Erythroblast (primary cell): ENCODE measurements around the gene HARS2.
"Not testable (repeated sequence)": the region's sequence is repeated elsewhere in the genome, so short reads cannot be mapped to it uniquely, and the experiment has no call there.

Experiments
- DNase-seq, 2 experiments: peaks; one replicate each; lab custom pipeline; 2025; lab: John Stamatoyannopoulos, UW
- GATA1 ChIP-seq: IDR thresholded peaks from 2 replicates; pipeline ENCODE4 v1.6.1; 2011; ENCODE audit warnings: low read depth, mild to moderate bottlenecking, control low read depth, low read length, moderate library complexity
- POLR2A ChIP-seq: IDR thresholded peaks from 2 replicates; pipeline ENCODE4 v1.6.1; 2011; ENCODE audit warnings: mild to moderate bottlenecking, low read length

Gene HARS2

DNA sequence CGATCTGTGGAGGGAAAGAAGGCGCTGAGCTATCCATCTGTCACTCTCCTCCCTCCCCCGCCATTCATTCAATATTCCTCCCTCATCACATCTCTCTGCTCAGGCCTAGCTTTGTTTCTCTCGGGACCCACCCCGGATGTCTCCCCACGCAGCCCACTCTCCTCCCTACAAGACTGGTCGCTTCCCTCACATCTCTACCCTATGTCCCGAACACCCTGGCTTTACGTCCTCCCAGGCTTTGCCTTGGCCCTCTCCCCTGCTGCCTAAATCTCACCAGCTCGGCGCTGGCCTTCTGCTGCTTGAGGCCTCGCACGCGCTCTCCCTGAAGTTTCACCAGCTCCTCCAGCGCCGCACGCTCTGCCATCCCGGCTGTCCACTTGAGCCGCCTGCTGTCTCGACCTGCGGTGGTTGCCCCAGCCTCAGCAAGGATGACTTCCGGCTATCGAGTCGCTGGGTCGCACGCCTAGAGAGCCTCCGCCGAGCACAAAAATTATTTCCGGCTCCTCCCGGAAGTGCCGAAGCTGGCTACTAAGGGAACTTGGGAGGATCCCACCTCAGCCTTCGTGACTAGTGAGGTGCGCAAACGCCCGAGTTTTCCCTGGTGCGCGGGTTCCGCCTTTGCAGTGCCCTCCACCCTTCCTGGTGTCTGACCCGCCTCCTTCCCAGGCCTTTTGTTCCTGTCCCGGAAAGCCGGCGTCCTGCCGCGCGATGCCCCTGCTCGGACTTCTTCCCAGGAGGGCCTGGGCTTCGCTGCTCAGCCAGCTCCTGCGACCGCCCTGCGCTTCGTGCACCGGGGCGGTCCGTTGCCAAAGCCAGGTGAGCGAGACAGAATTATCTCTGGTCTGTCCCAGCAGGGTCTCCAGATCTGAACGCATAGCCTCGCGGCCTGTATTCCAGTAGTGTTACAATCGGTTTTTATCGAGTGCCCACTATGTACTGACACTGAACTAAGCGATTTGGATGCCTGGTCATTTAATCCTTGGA, at the start of gene HARS2, which contains the start of gene HARS1:
Gene HARS2, plus strand, starts transcription at position 515 of the 984 bp plus-strand sequence. Its CDS starts 194 bp downstream, at position 709.
Gene HARS1, minus strand, starts transcription at position 430 of the 984 bp plus-strand sequence. Its CDS starts 66 bp downstream, at position 364.
- peak; percentile 94 for DNase-seq
- TF ChIP-seq GATA1 = no peak
- TF ChIP-seq POLR2A = peak; percentile 92

GRCh38 chr5:140641716-140642115, 49.5 kb upstream of the HARS2 start:
- no peak for TF ChIP-seq POLR2A
- DNase-seq = no peak

DNA sequence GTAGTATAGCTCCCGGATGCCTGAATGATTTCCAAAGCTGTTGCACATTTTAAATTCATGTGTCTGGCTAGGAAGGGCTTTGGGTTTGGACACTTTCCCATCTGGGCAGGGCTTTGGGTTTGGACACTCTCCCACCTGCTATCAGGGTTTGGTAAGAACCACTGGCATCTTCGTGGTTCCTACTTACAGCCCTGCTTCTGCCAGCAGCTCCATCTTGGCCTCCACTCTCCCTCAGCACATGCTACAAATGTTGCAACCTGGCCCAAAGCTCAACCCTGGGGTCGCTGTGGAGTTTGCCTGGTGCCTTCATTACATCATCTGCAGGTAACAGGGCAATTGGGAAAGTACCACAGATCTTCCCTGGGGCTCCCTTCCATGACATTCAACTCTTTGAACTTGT, 48.5 kb upstream of the HARS2 start:
- TF ChIP-seq GATA1 (no peak), POLR2A (no peak)
- no peak for DNase-seq

DNA sequence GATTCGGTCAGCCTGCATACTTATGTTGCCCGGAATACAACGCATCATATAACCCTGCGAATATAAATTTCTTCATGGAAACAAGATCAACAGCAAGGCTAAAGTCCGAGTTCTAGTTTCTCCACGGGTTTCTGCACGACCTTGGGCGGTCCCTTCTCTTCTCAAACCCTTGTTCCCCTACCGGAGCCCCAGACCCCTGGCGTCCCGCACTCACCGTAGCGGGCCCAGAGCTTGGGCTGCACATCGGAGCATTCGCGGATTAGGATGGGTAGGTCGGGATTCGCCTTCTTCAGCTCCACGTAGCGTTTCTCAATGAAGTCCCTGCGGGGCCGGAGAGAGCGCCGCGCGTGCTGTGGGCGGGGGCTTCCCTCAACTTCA, 44.2 kb upstream of the HARS2 start:
- DNase-seq = no peak
- no peak for TF ChIP-seq GATA1
- no peak for TF ChIP-seq POLR2A

GRCh38 chr5:140658870-140659269, 32.4 kb upstream of the HARS2 start:
- no peak for DNase-seq

DNA sequence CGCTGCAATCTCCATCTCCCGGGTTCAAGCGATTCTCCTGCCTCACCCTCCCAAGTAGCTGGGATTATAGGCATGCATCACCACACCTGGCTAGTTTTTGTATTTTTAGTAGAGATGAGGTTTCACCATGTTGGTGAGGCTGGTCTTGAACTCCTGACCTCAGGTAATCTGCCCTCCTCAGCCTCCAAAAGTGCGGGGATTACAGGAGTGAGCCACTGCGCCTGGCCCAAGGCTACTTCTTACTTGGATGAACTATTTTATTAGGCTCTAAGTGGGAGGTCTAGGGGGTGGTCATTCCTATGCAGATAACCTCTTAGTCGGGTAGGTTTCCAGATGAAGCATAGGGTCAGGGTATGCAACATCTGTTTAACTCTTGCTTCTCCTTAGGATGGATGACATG, 30.9 kb upstream of the HARS2 start:
- DNase-seq = not testable (repeated sequence)

More at GRCh38 chr5:140658870-140659269, 32.4 kb upstream of the HARS2 start:
- TF ChIP-seq GATA1 (no peak), POLR2A (no peak)

DNA sequence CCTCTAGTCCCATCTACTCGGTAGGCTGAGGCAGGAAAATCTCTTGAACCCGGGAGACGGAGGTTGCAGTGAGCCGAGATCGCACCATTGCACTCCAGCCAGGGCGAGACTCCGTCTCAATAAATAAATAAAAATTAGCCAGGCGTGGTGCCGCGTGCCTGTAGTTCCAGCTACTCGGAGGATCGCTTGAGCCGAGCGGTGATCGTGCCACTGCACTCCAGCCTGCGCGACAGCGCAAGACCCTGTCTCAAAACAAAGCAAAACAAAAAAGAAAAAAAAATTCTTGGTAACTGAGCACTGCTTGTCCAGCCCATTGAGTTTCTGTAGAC, 27.3 kb upstream of the HARS2 start:
- no peak for DNase-seq
- TF ChIP-seq GATA1 (no peak), POLR2A (no peak)

DNA sequence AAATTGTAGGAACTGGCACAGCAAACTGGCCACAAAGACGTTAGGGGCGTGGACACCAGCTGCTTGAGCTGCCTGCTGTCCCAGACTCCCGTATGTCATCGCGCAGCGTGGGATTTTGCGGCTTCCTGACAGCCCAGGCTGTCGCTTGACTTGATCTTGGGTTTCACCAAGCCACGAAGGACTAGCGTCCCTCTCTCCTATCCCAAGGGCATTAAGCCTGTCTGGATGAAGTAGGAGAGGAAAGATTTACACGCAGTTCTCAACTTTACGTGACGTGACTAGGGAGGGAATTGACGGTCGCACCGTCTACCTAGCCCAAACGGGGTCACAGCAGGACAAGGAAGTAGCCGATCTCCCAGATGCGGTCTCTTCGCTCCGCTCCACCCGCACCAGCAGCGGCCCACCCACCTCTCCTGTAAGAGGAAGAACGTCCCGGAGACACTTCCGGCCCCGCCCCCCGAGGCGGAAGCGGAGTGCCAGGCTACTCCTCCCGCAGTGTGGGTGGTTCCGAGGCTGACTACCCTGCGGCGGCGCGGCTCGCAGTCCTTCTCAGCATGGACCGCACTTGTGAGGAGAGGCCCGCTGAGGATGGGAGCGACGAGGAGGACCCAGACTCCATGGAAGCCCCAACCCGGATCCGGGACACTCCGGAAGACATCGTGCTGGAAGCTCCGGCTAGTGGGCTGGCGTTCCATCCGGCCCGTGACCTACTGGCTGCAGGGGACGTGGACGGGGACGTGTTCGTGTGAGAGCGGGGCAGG, 26.7 kb upstream of the HARS2 start, which contains the start of gene WDR55:
Gene WDR55, plus strand, starts transcription at position 546 of the 761 bp plus-strand sequence. Its CDS starts 9 bp downstream, at position 555.
- DNase-seq = peak; percentile 95
- TF ChIP-seq POLR2A = peak; percentile 94
- TF ChIP-seq GATA1 = no peak

- not testable (repeated sequence) for DNase-seq
These were observed 20.2 kb upstream of the HARS2 start for GRCh38 chr5:140671035-140671434.

DNA sequence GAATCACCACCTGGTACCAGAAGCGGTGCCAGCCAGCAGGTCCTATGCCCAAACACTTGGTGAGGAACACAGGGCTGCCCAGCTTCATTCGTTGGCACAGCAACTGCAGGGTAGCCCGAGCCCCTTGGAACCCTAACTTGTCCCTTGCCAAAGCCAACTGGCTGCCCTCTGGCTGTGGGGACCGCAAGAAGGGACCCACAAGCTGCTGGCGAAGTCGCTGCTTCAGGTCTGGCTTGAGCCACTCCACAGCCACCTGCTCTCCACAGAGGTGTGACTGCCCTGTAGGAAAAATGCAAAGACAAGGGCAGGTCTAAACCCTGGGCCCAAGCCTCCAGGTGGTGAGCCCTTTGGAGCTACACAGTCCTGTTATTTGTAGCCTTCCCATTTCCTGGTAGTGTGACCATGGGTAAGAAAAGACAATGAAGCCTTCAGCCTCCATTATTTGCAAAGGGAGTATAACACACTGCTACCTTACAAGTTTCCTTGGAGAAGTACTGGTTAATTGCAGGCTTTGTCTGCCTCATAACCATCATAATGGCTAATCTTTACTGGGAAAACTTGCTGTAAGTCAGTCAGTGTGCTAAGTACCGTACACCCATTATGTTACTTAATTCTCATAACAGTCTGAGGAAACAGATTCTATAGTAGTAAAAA, 19.7 kb upstream of the HARS2 start:
- TF ChIP-seq POLR2A (no peak), GATA1 (no peak)
- DNase-seq = no peak

GRCh38 chr5:140672455-140673186, 18.6 kb upstream of the HARS2 start:
- DNase-seq = no peak
- no peak for TF ChIP-seq GATA1
- TF ChIP-seq POLR2A = no peak

GRCh38 chr5:140673187-140673976, 17.9 kb upstream of the HARS2 start, which contains the start of gene DND1:
Gene DND1 (minus strand): TSS chr5:140673576. CDS start chr5:140673542, 34 bp downstream.
- TF ChIP-seq POLR2A = no peak
- no peak for TF ChIP-seq GATA1
- no peak for DNase-seq

DNA sequence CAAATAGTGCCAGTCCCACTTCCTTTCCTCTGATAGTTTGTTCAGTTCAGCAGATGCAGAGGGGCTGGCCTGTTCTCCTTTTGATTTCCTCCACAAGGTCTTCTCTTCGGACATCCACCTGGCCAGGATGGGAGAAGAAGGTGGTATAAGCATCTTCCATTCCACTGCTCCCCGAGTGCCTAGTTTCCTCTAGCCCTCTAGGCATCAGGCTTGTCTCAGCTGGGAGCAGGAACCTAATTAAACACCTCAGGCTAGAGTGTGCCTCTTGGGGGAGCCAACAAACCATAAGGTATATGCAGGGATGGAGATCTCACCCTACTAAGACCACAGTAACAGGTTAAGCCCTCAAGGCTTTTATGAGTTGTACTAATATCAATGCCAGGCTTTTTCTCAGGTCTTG, 17.0 kb upstream of the HARS2 start:
- no peak for TF ChIP-seq POLR2A
- TF ChIP-seq GATA1 = no peak
- DNase-seq = no peak
